ENCODE data around the gene RESF1.

The RESF1 gene

GRCh38 chr12:31962076-31962475 lies 2.9 kb downstream of the RESF1 start:
- no peak for DNase-seq

DNA sequence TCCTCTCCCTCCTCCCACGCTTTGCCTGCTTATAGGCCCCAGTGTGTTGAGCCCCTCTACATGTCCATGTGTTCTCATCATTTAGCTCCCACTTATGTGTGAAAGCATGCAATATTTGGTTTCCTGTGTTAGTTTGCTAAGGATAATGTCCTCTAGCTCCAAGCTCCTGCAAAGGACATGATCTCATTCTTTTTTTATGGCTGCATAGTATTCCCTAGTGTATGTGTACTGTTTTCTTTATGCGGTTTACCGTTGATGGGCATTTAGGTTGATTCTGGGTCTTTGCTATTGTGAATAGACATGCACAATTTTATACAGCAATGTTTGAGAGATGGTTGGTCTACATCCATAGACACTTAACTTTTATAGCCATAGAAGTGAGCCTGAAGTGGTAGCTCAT lies 5.1 kb downstream of the RESF1 start:
- no peak for DNase-seq

- no peak for DNase-seq
These were observed 5.9 kb downstream of the RESF1 start for GRCh38 chr12:31965090-31965489.

GRCh38 chr12:31966558-31967205 lies 7.5 kb downstream of the RESF1 start:
- DNase-seq, result no peak

- DNase-seq, result no peak
These were observed 8.3 kb downstream of the RESF1 start for GRCh38 chr12:31967539-31967938.

DNA sequence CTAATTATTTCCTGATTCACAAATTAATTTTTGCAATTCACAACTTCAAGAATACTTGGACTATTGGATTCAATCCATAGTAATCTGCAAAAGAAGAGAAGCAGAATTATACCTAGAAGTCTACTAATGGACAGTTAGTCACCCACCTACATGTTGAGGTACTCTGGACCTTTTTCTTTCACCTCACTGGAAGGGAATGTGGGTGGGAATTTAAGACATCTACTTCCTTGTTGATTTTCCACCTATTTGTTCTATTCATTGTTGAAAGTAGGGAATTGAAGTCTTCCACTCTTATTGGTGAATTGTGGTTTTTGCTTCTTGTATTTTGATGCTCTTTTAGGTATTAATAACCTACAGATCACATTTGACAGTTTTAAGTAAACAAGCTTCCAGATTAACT lies 11.0 kb downstream of the RESF1 start:
- DNase-seq, result no peak

DNA sequence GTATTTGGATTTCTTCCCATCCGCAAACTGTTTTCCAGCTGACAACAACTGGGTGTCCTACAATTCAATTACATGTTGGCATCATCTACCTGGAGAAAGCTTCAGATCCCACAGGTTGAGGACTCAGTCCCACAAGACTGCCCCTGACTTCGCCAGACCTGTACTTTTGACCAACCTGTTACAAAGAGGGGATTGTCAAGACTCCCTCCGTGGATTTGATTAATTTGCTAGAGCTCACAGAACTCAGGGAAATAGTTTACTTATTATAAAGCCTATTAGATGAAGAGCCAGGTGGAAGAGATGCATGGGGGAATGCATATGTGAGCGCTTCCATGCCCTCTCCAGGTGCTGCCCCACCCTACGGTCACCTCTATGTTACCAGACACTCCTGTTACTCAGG lies 14.6 kb downstream of the RESF1 start:
- DNase-seq, result no peak

- no peak for DNase-seq
These were observed 15.5 kb downstream of the RESF1 start for GRCh38 chr12:31974673-31975072.

DNA sequence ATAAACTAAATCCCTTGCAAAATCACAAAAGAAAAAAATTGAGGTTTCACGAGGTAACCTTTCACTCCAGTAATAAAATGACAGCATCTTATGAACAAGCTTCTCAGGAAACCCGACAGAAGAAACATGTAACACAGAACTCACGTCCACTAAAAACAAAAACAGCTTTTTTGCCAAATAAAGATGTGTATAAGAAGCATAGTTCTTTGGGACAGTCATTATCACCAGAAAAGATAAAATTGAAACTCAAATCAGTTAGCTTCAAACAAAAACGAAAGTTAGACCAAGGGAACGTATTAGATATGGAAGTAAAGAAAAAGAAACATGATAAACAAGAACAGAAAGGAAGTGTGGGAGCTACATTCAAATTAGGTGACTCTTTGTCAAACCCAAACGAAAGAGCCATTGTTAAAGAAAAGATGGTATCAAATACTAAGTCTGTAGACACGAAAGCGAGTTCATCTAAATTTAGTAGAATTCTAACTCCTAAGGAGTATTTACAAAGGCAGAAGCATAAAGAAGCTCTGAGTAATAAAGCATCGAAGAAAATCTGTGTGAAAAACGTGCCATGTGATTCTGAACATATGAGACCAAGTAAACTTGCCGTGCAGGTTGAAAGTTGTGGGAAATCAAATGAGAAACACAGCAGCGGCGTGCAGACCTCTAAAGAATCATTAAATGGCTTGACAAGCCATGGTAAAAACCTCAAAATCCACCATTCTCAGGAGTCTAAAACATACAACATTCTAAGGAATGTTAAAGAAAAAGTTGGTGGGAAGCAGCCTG lies 25.8 kb downstream of the RESF1 start:
- DNase-seq, result no peak

- DNase-seq, result no peak
These were observed 26.6 kb downstream of the RESF1 start for GRCh38 chr12:31985832-31986231.

GRCh38 chr12:31989571-31990362 lies 30.6 kb downstream of the RESF1 start:
- DNase-seq, result no peak

DNA sequence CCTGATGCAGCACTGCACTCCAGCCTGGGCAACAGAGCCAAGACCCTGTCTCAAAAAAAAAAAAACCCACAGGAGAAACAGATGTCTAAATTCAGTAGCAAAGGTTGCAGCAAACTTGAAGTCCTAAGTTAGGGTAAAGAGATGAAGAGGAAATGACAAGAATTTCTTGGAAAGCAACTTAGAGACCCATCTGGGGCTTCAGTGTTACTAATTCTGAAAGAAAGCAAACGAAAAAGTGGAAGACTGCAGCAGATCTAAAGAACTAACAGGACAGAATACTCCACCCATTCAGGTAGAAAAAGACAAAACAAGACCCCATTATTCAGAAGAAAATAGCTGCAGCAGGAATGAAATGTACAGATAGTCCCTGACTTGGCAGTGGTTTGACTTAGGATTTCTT lies 31.9 kb downstream of the RESF1 start:
- no peak for DNase-seq

DNA sequence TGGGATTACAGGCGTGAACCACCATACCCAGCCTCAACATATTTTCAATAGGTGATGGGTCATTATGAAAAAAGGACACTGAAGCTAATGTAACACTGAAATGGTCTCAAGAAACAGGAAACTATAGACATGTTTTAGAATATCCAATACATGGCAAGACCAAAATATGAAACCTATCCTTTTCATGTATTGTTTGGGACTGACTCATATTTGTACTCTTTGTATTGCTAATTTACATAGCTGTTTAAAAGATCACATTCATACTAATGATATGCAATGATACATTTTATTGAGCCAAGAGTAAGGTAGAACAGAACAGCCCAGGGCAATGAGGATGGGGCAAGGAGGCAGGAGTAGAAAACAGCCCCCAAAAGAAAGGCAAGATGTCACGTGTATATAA lies 32.6 kb downstream of the RESF1 start:
- no peak for DNase-seq

DNA sequence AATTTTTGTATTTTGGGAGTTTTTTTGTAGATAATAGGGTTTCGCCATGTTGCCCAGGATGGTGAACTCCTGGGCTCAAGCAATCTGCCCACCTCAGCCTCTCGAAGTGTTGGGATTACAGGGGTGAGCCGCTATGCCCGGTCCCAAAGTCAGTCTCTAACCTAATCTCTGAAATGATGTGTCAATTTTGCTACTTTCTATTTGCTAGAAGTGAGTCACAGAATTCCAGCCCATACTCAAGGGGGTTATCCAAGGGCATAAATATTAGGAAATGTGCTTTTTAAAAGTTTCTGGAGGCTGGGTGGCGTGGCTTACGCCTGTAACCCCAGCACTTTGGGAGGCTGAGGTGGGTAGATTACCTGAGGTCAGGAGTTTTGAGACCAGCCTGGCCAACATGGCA lies 40.5 kb downstream of the RESF1 start:
- no peak for DNase-seq

DNA sequence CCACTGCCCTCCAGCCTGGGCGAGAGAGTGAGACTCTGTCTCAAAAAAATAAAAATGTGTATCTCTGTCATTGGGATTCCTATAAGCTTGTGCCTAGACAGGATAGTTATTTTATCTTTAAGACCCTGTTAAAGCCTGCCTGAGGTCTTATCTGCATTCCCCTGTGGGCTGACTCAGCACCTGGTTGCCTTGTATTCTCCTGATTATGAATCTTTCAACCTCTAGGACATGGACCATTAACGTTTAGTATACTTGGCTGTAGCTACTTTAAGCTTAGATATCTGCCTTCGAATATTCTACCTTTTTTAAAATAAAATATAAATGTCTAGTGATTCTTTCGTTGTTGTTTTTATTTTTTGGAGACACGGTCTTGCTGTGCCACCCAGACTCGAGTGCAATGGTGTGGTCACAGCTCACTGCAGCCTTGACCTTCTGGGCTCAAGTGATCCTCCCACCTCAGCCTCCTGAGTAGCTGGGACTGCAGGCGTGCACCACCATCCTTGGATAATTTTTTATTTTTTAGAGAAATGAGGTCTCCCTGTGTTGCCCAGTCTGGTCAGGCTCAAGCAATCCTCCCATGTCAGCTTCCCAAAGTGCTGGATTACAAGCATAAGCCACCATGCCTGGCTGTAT lies 41.3 kb downstream of the RESF1 start:
- no peak for DNase-seq

DNA sequence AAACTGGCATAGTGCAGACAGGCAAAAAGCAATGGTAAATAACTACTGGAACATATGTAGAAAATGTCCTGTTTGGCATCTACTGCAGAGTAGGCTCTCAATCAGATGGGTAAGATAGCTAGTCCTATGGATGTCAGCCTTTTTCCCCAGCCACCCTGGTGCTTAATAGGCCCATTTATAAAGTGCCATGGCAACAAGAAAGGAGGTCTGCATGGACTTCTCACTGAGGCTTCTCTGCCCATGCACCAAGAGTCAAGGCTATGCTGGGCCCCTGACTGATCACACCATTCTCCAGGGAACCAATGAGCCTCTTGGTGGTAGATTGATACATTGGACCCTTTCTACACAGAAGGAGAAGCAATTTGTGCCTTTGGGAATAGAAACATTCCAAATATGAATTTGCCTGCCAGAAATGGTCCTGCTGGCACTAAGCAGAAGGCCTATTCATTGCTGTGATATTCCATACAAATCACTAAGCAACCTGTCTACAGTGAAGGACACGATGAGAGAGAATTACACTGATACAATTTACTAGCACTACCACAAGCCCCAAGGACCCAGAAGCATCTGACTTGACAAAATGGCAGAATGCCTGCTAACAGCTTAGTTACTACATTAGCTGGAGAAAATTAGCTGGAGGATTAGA lies 43.8 kb downstream of the RESF1 start:
- DNase-seq, result no peak

- no peak for DNase-seq
These were observed 44.4 kb downstream of the RESF1 start for GRCh38 chr12:32003654-32004053.

DNA sequence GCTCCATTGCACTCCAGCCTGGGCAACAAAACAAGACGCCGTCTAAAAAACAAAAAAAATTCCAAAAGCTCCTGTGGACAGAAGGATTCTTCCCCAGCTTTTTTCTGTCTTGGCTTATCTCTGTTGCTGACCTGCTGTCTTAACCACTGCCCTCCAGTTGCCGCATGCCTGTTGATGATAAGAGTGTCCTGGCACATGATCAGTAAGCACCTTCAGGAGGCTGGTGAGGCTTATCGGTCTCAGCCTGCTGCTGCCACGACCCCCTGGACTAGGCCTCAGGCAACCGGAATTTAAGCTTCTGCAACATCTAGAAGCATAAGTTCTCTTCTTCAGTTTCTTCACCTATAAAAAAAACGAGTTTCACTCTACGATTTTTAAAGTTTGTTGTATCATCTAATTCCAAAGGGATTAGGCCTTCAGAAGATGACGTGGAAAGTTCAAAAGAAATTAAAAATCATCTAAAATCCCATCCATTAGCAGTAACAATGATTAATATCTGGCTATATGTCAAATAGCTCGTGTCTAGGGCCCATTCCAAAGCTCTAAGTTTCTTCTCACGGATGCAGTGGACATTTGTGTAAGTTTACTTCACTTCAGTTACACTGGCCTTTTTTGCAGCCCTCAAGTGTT lies 46.4 kb downstream of the RESF1 start:
- DNase-seq, result no peak
